HG02884 (cell line): Measurements from ENCODE around the gene KCNJ4.
"Not testable (repeated sequence)": the region's sequence is repeated elsewhere in the genome, so short reads cannot be mapped to it uniquely, and the experiment has no call there.

Source experiments
- ATAC-seq: cut with Tn5 transposase; IDR thresholded peaks from one replicate; pipeline ENCODE4 v1.9.1; 2021; ENCODE audit warnings: mild to moderate bottlenecking, moderate library complexity; ENCODE audit not compliant: unreplicated experiment

The KCNJ4 gene

GRCh38 chr22:38414009-38414395, 41.0 kb downstream of the KCNJ4 start:
- ATAC-seq = no peak

GRCh38 chr22:38413085-38414008, 41.7 kb downstream of the KCNJ4 start:
- no peak for ATAC-seq

DNA sequence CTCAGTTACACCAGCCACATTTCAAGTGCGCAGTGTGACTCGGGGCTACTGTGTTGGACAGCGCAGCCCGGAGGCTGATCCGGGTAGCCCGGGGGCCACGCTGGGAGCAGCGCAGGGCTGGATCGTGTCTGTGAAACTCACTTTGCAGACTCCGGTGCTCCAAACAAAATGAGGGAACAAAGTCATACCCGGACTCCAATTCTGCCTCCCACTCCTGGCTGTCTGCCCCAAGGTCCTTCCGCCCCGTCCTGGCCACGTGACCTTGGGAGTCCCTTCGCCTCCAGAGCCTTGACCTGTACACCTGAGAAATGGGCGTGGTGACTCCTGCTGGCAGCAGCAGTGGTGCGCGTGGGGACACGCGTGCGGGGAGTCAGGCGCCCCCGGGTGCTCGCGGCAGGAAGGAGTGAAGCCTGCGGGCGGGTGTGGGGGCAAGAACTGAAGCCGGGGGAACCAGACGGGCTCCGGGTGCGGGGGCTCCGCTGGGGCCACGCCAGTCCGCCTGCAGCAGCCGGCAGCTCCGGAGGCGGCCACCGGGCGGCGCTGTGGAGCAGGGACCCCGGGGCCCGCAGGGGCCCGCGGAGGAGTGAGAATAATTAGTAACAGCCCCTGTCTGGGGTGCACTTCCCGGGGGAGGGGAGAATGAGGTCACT, 42.4 kb downstream of the KCNJ4 start:
- no peak for ATAC-seq

DNA sequence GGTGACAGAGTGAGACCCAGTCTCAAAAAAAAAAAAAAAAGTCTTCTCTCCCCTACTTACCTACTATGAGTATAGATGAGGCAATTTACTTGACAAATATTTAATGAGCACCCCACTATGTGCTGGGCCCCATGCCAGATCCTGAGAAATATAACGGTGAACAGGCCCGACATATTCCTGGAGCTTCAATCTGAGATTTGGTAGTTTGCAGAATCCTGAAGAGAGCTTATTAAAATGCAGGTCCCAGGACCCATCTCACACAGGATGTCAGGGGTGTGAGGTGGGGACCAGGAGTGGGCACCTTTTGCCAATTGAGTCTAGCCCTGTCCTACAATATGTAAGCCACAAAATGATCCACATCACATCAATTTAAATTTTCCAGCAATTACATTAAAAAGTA, 44.0 kb downstream of the KCNJ4 start:
- no peak for ATAC-seq

GRCh38 chr22:38409916-38410315, 45.1 kb downstream of the KCNJ4 start:
- not testable (repeated sequence) for ATAC-seq

- ATAC-seq = no peak
Observed at GRCh38 chr22:38406617-38407016, 48.4 kb downstream of the KCNJ4 start.

DNA sequence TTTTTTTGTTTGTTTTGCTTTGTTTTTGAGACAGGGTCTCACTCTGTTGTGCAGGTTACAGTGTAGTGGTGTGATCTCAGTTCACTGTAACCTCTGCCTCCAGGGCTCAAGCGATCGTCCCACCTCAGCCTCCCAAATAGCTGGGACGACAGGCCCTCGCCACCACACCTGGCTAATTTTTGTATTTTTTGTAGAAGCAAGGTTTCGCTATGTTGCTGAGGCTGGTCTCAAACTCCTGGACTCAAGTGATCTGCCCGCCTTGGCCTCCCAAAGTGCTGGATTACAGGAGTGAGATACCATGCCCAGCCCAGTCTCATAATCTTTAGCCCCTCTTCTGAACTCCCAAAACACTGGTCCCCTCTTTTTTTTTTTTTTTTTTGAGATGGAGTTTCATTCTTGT, 50.6 kb downstream of the KCNJ4 start:
- no peak for ATAC-seq

- ATAC-seq = no peak
Observed at GRCh38 chr22:38403812-38404211, 51.2 kb downstream of the KCNJ4 start.

DNA sequence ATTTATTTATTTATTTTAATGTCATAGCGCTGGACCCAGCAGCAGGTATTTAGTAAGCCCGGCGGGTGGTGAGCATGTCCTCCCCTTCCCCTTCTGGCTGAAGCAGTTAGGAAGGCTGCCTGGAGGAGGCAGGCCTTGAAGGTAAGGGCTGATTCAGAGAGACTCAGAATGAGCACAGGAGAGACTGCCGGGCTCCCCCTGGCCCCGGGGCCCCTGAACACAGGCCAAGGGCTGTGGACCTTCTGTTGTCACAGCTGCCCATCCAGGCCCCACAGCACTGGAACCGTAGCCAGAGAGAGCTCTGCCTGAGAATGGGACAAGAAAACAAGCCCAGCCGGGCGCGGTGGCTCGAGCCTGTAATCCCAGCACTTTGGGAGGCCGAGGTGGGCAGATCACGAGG, 52.8 kb downstream of the KCNJ4 start:
- no peak for ATAC-seq

GRCh38 chr22:38401336-38402084, 53.5 kb downstream of the KCNJ4 start:
- no peak for ATAC-seq

DNA sequence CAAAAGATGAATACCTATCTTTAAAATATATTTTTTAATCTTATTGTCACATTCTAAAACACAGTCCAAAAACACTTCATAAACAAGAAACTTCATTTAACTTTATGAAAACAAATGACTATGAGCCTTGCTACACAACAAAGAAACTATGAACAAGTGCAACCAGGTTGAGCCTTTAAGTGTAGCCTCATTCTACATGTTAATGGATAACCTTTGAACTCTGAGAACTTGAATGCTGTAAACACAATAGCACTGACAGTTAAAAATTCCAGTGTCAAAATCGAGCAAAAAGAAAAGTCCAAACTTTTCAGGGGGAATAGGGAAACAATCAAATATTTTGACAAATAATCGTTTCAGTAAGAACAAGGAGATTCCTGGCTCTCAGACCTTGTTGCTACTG, 54.7 kb downstream of the KCNJ4 start:
- not testable (repeated sequence) for ATAC-seq

GRCh38 chr22:38398609-38399461, 56.2 kb downstream of the KCNJ4 start:
- ATAC-seq = no peak

- ATAC-seq = not testable (repeated sequence)
Observed at GRCh38 chr22:38398181-38398608, 56.8 kb downstream of the KCNJ4 start.

DNA sequence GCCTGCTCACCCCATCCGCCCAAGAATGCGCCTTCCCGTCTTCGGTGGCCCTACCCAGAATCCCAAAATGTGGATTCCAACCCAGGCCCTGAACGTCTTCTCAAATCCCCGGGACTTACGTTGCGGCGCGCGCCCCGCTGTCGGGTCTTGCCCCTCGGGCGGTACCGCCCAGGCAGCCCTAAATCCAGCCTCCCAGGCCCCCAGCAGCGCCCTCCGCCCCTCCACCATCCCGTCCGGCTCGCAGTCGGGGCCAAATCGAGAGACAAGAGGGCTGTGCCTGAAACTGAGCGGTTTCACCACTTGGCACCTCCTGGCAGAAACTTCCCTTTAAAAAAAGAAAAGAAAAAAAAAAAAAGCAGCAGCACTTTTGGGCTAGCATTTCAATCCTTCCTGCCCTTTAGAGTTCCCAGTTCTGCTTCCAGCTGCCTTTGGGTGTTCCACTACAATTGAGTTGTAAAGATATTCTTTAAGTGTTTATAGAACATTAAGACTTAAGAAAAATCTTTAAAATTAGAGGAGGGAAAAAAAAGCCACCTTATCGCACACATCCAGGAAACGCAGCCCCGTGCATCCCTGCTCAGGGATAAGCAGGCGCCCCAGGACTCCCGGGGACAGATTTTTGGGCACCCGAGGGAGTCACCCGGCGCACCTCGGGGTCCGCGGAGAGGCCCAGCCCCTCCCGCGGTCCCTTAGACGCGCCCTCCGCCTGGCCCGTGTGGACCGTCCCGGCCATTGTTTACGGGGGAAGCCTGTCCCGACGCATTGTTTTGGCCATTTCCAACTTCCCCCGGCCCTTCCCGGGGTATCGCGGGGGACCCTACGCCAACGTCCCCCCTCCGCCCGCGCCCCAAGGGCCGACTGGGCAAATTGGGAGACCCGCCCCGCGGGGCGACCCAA, 57.6 kb downstream of the KCNJ4 start:
- no peak for ATAC-seq

GRCh38 chr22:38396440-38397069, 58.4 kb downstream of the KCNJ4 start:
- ATAC-seq = not testable (repeated sequence)

DNA sequence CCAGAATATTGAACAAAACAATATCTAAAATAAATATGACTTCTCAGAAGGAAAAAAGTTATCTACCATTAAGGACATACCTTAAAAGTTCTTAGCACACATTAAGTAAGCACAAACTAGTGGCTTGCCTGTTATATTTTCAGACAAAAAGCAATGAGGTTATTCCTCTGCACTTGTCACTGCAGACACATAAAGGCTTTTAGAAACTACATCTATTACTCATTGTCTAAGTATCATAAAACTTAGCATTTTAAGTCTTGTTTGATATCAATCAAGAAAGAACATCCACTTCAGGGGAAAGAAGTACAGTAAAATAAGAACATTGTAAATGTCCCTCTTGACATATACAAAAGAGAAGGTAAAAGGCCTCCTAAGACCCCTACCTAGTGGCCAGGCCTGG, 59.1 kb downstream of the KCNJ4 start:
- ATAC-seq = not testable (repeated sequence)

- ATAC-seq = not testable (repeated sequence)
Observed at GRCh38 chr22:38394929-38395624, 59.9 kb downstream of the KCNJ4 start.

GRCh38 chr22:38389428-38389818, 65.6 kb downstream of the KCNJ4 start:
- not testable (repeated sequence) for ATAC-seq
